Stimulated activated naive CD4-positive, alpha-beta T cell (primary cell): Measurements from ENCODE around the gene KLHL26.

Source experiments
- DNase-seq, 6 experiments: peaks; one replicate each; lab custom pipeline; 2025; lab: John Stamatoyannopoulos, UW

Gene KLHL26

DNA sequence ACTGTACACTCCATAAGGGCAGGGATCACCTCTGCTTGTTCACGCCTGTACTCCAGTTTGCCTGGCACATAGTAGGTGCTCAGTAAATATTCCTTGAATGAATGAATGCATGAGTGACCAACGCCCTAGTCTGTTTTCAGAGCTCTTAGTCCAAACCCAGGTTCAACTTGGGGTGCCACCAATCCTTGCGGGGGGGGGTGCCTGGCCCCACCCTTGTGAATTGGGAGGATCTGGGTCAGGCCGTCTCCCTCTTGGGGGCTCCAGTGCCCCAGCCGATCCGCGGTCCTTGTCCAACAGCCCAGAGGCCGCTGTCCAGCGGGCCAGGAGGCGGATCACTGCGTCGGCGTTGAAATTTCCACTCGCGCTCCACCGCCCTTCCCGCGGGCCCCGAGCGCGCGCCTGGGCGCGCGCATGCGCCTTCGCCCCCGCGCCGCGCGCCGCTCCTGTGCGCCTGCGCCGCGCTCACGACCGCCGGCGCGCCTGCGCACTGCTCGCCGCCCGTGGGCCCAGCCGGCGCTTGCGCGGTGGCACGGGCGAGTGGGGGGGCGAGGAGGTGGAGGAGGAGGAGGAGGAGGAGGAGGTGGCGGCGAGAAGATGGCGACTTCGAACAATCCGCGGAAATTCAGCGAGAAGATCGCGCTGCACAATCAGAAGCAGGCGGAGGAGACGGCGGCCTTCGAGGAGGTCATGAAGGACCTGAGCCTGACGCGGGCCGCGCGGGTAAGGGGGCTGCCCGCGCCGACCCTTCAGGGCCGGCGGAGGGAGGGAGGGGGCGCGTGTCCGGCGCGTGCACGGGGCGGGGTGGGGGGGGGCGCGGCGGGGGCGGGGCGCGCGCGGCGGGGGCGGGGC, 46.5 kb downstream of the KLHL26 start, which contains the start of gene CRTC1:
Gene CRTC1, plus strand, starts transcription at position 572 of the 849 bp plus-strand sequence. Its CDS starts 23 bp downstream, at position 595.
- peak; percentile 89 to 96 (median 92) for DNase-seq

DNA sequence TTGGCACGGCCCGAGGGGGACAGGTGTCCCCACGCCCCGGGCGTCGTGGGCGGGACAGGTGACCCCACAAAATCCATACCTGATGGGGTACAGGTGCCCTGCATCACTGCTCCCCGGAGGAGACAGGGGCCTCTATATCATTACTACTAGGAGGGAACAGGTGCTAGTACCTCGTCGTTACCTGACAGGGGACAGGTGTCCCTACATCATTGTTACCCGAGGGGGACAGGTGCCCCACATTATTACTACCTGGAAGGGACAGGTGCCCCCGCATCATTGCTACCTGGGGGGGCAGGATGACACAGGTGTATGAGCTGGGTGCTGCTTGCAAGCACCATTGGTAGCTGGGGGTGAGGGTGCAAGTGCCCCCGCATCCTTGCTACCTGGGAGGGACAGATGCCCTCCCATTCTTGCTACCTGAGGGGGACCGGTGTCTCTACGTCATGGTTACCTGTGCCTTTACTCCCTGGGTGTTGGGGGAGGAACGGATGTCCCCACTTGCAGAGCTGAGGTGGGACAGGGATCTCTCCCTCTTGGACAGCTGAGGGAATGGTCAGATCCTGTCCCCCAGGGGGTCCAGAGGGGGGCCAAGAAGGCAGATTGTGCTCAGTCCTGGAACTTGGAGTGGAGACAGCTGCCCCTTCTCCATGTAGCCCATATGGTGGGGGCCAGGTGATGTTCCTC, 47.3 kb downstream of the KLHL26 start:
- peak in 1 of 6 experiments; percentile 56 for DNase-seq

DNA sequence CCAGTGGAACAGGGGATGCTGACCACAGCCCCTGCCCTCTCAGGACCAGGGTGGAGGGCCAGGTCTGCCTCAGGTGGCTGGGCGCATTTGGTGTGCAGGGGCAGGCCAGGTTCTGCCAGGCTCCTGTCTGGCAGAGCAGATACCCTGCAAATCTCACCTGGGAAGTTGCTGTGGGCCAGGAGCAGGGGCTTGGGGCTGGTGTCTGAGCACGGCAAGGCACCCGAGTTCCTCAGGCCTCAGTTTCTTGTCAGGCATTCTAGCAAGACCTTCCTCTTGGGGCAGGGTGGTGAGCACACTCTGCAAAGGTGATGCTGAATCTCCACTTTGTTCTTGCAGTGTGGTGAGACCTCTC, 47.8 kb downstream of the KLHL26 start:
- DNase-seq, result no peak

DNA sequence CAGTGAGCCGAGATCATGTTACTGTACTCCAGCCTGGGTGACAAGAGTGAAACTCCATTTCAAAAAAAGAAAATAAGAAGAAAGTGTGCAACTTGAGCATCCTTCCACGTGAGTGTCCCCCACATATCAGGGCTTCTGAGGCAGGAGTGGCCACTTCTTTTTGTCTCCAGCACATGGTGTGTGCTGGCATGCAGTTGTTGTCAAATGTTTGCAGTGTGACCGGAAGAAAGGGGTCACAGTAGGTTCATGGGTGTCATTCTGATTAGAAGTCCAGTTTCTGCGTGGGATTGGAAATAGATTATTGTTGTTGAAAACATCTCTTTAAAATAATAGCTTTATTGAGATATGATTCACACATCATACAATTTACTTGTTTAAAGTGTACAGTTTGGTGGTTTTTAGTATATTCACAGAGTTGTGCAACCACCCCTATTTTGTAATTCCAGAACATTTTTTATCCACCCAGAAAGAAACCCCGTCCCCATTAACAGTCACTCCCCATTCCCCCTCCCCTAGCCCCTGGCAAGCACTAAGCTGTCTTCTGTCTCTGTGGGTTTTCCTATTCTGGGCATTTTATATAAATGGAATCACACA, 48.9 kb downstream of the KLHL26 start:
- DNase-seq, result no peak

DNA sequence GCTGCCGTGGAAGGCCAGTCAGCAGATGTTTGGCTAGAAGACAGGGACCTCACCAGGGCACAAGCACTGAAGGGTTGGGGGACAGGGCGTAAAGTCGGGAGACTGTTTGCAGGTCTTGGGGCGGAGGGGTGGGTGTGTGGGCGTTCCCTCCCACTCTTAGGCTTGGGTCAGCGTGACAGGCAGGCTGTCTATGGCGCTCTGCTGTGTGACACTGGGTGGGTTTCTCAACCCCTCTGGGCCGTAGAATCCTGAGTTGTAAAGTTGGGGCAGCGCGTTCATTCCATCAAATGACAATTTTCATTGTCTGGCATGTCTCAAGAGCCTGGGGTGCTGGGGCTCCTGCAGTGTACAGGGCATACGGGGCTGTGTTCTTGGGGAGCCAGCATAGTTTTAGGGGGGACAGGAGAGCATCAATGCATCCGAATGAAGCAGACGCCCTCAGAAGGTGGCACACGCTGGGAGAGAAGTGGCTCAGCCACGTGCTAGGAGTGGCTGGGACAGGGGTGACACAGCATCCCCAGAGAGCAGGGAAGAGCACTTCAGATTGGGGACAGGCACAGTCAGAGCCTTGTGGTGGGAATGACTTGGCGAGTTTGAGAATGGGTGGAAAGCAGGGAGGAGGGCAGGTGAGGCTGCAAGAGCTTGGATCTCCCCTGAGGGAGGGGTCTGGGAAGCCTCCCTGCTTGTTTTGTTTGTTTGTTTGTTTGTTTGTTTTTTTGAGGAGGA, 51.1 kb downstream of the KLHL26 start:
- no peak for DNase-seq

DNA sequence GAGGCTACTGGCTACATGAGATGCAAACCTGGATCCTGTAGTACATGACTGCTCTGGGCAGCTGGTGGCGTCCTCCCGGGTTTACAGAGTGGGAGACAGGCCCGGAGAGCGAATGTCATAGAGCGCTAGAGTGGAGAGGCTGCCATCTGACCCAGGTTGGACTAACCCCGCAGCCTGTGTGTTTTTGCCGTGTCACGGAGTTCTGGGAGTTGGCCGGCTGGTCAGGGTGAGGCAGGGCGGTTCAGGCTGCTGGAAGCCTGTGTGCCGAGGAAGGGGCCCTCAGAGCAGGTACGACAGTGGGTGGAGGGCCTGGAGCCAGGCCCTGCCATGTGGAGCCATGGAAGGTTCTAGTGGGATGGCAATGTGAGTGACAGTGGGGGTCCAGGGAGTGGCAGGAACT, 59.2 kb downstream of the KLHL26 start:
- DNase-seq, result no peak

DNA sequence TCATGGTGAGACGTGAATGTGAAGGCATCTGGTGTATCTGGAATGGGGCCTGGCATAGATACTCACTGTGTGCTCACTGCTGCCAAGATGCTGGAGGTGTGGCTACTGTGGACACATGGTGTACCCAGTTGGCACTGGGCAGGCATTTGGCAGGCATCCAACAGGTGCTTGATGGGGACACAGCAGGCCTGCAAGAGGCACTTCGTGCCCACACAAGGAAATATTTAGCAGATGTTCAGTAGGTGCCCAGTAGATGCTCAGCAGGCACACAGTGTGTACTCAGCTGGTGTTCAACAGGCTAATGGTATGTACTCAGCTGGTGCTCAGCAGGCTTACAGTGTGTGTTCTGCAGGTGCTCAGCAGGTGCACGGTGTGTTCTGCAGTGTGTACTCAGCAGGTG, 60.9 kb downstream of the KLHL26 start:
- no peak for DNase-seq

DNA sequence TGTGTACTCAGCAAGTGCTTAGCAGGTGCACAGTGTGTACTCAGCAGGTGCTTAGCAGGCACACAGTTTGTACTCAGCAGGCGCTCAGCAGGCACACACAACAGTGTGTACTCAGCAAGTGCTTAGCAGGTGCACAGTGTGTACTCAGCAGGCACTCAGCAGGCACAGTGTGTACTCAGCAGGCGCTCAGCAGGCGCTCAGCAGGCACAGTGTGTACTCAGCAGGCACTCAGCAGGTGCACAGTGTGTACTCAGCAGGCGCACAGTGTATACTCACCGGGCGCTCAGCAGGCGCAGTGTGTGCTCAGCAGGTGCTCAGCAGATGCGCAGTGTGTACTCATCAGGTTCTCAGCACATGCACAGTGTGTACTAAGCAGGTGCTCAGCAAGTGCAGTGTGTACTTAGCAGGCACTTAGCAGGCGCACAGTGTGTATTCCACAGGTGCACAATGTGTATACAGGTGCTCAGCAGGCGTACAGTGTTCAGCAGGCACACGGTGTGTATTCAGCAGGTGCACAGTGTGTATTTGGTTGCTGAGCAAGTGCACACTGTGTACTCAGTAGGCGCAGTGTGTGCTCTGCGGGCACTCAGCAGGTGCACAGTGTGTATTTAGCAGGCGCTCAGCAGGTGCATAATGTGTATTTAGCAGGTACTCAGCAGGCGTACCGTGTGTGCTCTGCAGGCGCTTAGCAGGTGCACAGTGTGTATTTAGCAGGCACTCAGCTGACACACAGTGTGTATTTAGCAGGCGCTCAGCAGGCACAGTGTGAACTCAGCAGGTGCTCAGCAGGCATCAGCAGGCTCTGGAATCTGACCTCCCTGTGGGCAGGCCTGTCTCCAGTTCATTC, 61.7 kb downstream of the KLHL26 start:
- no peak for DNase-seq

DNA sequence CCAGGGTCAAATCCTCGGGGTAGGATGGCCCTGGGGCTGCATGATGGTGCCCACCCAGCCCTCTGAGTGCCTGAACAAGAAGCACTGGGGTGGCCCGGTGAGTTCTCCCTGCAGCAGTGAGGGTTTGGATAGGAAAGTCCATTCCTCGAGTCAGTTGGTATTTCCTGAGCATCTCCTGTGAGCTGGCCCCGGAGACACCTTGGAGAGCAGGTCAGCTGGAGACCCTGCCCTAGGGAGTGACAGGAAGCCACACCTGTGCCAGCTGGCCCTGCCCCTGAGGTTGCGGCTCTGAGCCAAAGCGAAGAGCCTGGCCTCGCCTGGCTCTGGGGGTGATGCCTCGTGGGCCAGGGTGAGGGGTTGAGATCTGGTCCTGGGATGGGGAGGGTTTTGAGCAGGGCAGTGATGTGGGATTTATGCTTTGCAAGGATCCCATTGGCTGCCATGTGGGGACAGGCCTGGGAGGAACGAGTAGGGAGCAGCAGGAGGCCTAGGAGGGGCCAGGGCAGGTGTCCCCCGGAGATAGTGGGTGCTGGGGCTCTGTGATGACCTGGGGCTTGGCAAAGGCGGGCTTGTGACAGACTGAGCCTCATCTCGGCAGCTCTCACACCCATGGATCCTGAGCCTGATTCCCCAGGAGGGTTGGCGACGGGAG, 62.7 kb downstream of the KLHL26 start:
- no peak for DNase-seq

DNA sequence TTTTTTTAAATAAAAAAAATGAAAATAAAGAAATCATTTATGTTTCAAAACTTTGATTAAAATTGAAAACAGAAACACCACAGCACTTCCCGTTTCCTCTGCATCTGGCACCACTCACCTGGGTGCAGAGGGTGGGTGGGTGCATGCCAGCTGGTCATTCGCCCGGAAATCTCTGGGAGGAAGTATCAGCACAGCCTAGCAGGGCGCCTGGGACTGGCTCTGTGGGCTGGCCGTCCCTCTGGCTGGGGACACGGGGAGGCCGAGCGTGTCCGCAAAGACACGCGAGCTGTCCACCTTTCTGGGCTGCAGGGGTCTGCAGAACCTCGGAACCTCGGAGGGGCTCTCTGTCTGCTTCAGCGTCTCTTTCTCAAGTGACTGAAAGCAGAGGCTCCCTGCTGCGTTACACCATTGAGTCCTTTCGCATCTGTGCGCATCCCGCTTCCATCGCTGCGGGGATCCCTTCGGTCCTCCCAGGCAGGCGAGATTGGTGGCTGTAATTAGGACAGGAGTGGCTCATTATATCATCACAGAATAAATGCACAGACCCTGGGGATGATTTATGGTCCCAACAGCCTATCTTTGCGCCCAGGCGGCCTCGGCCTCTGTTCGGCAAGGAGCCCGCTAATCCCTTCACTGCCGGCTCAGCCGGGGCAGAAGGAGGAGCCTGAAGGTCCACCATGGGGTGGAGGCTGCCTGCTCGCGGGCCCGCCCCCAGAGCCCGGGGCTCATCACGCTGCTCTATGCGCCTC, 63.8 kb downstream of the KLHL26 start:
- peak; percentile 32 to 85 (median 66) for DNase-seq

DNA sequence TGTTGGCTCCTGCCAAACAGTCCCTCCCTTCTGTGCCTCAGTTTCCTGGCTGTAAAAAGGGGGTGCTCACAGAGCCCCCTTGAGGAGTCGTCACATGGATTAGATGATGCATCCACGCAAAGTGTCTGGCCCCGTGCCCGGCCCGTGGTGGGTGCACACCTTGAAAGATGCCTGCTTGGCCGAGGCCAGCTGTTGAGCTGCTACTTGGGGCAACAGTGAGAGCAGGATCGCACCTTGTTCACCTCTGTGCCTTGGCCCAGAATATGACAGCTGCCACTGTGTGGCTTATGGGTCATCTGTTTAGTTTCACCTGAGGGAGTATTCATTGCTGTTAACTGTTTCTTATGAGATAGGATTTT, 64.4 kb downstream of the KLHL26 start:
- no peak for DNase-seq

DNA sequence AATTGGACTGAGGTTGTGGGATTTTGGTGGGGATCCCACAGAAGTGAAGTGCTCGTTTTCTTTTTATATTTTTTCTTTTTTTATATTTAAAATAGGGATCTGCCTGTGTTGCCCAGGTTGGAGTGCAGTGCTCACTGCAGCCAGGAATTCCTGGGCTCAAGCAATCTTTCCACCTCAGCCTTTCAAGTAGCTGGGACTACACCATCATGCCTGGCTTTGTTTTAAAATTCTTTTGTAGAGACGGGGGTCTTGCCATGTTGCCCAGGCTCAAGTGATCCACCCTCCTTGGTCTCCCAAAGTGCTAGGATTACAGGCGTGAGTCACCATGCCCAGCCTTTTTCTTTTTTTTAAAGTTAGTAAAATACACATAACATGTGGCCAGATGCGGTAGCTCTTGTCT, 67.2 kb downstream of the KLHL26 start:
- no peak for DNase-seq

DNA sequence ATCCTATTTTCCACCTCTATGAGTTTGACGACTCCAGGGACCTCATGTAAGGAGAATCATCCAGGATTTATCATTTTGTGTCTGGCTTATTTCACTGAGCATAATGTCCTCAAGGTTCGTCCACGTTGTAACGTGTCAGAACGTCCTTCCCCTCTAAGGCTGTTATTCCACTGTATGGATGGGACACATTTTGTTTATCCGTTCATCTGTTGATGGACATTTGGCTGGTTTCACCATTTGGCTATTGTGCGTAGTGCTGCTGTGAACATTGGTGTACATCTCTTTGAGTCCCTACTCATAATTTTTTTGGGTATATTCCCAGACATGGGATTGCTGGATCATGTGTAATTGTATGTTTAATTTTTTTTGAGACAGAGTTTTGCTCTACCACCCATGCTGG, 68.1 kb downstream of the KLHL26 start:
- DNase-seq, result no peak

DNA sequence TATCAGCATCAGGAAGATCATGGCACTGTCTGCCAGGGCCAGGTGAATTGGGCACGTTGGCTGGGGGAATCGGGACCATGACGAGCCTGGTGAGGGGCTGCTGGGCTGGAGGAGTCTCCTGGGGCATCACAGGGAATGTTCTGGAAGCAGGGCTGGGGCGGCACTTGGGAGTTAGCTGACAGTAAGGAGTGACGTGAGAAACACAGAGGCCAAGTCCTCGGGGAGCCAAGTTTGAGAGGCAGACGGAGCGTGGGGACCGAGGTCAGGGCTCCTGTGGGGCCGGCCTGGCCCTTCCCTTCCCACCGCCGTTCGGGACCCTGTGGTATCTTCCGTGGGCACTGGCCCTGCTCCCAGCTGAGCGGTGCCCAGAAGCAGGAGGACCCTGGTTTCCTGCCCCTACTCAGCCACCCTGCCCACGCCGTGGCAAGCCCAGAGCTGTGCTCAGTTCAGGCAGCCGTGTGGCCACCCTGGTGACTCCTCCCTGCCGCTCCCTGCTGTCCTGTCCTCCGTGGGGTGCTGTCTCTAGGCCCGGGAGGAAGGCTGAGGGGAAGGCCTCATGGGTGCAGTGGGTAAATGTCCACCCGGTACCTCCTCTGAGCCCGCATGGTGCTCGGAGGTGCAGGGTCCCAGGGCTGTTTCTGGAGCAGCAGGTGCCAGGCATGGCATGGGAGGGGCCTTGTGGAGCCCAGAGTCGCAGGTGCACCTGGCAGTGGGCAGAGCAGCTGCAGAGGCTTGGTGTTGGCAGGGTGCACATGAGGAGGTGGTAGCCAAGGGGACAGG, 71.8 kb downstream of the KLHL26 start:
- DNase-seq, result no peak

DNA sequence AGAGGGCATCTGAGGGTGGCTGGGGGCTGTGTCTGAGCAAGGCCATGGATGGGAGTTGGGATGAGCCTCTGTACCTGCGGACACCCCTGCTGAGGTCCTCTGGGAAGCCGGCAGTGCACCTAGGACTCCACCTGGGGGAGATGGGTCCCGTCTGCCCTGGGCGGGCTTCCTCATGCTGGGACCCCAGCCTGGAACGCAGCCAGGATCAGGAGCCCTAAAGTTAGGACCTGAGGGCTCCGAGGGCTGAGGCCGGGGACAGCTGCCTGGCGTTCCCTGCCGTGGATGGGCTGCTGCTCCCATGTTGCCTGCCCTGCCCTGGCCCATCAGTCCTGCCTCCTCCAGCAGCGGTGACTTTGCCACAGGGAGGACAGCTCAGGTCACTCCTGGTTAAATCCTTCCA, 72.7 kb downstream of the KLHL26 start:
- DNase-seq, result no peak

DNA sequence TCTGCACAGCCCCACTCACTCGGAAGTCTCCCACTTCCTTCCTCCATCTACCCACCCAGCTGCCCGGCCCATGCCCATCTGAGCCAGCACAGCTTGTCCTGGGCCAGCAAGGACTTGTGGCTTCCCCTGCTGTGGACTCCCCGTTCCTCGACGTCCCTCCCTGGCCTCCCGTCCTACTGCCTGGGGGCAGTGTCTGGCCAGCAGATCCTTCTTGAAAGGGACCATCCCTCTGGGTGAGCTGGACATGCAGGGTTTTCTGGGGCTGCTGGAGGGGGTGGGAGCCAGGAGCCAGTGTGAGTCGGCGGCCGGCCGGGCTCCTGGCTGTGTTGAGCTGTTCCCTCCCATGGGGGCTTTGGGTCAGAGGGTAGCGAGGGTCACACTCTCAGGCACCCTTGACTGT, 73.4 kb downstream of the KLHL26 start:
- no peak for DNase-seq

DNA sequence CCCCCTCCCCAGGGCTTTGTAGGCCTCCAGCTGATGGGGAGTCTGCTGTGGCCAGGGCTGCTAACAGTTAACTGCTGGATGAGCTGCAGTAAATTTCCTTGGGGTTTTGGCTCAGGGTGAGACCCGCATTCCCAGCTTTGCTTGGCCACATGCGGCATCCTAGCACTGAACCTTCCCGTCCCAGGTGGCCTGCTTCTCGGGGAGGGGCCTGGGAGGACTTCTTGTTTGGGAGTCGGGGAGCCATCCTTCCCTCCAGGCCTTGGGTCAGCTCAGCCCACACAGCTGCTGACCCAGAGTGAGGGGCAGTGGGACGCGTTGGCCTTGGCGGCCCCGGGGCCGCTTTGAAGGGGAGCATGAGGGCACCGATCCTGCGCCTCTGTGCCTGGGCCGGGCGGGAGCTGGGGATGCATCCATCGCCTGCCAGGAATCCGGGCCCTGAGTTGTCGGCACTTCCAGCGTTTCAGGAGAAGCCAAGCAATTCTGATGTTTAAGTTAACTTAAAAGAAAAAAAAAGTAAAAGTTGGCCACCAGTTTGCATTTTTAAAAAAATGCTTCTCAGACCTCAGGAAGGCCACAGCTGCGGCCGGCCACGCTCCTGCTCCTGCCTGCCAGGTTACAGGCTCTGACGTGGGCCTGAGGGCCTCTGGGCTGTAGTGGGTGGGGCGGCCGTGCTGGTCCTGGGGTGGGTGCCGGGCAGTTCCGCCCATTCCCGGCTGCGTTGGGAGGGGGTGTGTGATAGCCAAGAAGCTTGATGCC, 74.3 kb downstream of the KLHL26 start:
- DNase-seq, result no peak

DNA sequence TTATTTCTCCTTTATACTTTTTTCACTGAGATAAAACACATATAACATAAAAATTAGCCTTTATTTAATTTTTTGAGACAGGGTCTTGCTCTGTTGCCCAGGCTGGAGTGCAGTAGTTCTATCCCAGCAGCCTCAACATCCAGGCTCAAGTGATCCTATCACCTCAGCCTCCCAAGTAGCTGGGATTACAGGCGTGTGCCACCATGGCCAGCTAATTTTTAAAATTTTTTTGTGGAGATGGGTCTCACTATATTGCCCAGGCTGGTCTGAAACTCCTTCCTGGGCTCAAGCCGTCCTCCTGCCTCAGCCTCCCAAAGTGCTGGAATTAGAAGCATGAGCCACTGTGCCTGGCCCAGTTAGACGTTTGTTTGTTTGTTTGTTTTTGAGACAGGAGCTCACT, 75.1 kb downstream of the KLHL26 start:
- DNase-seq, result no peak

DNA sequence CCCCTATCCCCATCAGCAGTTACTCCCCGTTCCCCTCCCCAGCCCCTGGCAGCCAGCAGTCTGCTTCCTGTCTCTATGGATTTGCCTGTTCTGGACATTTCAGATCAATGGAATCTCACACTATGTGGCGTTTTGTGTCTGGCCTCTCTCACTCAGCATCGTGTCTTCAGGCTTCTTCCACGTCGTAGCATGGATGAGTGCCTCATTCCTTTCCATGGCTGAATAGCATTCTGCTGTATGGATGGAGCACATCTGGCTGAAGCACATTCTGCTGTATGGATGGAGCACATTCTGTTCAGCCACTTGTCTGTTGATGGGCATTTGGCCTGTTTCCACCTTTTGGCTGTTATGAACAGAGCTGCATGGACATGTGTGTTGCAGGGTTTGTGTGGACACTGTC, 76.2 kb downstream of the KLHL26 start:
- no peak for DNase-seq
